Measurements from ENCODE around the gene VAV2.

Gene VAV2

DNA sequence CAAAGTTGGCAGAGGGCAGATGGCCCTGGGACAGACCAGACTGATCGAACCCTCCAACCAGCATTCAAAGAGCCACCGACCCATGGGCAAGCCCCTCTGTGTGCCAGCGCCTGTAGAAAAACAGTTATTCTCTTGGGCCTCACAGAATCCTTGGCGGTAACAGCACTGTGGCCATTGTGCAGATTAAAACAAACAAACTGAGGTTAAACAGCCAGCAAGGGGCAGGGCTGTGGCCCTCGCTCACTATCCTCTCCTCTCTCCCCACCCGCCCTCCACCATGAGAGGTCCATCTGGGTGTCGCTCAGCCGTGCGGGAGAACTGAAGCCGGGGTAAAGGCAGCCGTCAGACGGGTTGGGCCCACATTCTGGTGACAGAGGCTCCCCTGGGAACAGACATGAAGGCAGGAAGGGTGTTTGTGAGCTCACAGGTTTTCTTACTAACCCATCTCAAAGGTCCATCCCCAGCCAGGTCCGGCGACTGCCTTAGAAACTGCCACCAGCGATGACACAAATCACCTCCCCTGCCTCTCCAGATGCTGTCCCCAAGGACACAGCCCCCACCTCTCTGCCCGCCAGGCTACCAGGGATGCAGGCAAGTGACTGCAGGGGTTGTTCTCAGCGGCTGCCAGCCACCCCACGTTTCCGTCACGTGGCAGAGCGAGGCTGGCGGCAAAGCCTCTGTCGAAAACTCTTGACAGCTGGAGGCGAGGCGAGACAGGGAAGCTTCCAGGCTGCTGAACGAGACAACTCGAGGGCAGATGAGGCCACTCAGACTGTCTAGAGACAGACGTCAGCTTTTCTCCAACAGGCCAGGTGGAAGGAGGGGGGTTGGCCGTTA lies 178.2 kb downstream of the VAV2 start:
- TF ChIP-seq, protein P1, sequence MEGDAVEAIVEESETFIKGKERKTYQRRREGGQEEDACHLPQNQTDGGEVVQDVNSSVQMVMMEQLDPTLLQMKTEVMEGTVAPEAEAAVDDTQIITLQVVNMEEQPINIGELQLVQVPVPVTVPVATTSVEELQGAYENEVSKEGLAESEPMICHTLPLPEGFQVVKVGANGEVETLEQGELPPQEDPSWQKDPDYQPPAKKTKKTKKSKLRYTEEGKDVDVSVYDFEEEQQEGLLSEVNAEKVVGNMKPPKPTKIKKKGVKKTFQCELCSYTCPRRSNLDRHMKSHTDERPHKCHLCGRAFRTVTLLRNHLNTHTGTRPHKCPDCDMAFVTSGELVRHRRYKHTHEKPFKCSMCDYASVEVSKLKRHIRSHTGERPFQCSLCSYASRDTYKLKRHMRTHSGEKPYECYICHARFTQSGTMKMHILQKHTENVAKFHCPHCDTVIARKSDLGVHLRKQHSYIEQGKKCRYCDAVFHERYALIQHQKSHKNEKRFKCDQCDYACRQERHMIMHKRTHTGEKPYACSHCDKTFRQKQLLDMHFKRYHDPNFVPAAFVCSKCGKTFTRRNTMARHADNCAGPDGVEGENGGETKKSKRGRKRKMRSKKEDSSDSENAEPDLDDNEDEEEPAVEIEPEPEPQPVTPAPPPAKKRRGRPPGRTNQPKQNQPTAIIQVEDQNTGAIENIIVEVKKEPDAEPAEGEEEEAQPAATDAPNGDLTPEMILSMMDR (conservative IDR thresholded peaks at IDR 0.05; ENCODE audit: control insufficient read depth, insufficient read depth, low read depth, low read length): no peak
- DNase-seq (ENCODE audit: low read depth): peak; percentile 22
- H3K4me3 ChIP-seq (ENCODE audit: control insufficient read depth, low read depth, low read length): no peak overlapping the region

DNA sequence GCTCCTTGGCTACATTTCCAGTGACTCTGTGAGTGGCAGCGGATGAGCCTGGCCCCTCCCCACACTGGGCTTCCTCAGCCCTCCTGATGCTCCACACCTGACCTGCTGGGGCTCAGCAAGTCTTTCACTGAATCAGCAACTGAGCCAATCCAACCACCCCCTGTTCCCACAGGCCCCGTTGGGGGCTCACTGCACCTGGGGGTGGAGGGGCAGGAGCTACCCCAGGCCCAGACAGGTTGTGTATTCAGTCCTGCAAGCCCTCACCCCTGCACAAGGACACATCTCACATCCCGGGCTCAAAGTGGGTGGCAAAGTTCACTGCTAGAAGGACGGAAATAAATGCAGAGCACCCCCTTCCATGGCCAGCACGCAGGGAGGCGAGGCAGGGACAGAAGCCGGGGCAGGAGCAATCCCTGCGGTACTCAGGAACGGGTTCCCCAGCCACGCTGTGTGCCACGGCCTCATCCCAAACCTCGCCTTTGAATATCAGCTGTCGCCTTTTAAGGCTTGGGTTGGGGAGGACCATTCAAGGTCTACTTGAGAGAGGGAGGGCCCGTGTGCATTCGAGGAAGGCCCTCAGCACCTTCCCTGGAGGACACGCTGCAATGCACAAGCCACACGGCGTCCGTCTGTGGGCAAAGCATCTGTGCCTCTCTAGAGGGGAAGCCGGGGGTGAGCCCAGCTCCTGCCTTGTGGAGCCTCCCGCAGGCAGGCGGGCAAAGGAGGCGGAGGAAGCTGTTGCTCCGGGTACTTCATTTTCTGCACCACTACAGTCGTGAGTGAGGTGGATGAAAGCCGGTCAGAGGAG lies 179.0 kb downstream of the VAV2 start:
- no peak overlapping the region for H3K4me3 ChIP-seq (ENCODE audit: control insufficient read depth, low read depth, low read length)
- TF ChIP-seq, protein P1 (conservative IDR thresholded peaks at IDR 0.05; ENCODE audit: control insufficient read depth, insufficient read depth, low read depth, low read length): no peak

GRCh38 chr9:133812077-133812868 lies 179.9 kb downstream of the VAV2 start:
- no peak overlapping the region for H3K4me3 ChIP-seq (ENCODE audit: control insufficient read depth, low read depth, low read length)
- TF ChIP-seq, protein P1 (conservative IDR thresholded peaks at IDR 0.05; ENCODE audit: control insufficient read depth, insufficient read depth, low read depth, low read length): no peak
- no peak for DNase-seq (ENCODE audit: low read depth)

More for the DNA sequence above, 179.0 kb downstream of the VAV2 start:
- DNase-seq (ENCODE audit: low read depth): no peak

DNA sequence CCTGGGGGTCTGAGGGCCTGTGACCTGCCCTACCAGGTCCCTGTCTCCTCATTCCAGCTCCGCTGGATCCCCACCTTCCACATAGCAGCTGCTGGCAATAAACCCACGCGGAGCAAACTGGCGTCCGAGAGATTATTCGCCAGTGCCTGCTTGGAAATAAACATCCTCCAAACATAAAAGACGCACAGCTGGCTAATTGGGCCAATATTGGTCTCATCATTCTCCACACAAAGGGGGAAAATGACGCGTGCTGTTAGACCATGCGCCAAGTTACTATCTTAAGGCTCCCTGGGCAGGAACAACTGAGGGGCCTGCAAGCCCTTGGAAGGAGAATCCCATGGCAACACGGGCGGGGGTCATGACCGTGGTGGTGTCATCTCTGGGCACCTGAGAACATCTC lies 180.7 kb downstream of the VAV2 start:
- TF ChIP-seq, protein P1 (conservative IDR thresholded peaks at IDR 0.05; ENCODE audit: control insufficient read depth, insufficient read depth, low read depth, low read length): no peak
- DNase-seq (ENCODE audit: low read depth): no peak
- H3K4me3 ChIP-seq (ENCODE audit: control insufficient read depth, low read depth, low read length): no peak overlapping the region

DNA sequence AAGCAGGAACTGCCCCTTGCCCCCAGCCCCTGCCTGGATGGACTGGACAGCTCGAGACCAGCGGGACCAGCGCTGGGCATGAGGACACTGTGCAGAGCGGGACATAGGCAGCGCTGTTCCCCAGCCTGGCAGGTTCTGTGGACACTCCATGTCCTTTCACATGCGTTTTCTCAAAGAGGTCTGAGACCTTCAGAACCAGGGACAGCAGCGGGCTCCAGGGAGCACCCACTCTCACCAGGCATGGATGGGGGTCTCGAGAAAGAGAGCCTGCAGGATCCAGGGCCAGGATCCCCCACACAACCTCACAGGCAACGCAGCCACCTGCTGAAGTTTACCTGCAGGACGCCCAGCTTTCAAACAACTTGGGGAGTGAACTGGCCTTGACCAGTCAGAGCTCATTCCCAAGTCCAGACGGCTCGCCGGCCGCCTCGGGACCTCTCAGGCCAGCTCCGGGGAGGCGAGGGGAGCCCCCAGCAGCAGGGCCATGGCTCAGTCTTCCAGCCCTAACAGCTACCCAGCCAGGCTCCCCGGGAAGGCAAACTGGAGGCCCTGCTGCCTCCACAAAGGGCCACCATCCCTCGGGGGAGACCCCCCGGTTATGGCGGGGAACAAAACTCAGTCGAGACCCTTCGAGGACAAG lies 181.4 kb downstream of the VAV2 start:
- DNase-seq (ENCODE audit: low read depth): no peak
- H3K4me3 ChIP-seq (ENCODE audit: control insufficient read depth, low read depth, low read length): no peak overlapping the region
- TF ChIP-seq, protein P1 (conservative IDR thresholded peaks at IDR 0.05; ENCODE audit: control insufficient read depth, insufficient read depth, low read depth, low read length): no peak

- TF ChIP-seq, protein P1 (conservative IDR thresholded peaks at IDR 0.05; ENCODE audit: control insufficient read depth, insufficient read depth, low read depth, low read length): no peak
- DNase-seq (ENCODE audit: low read depth): no peak
- no peak overlapping the region for H3K4me3 ChIP-seq (ENCODE audit: control insufficient read depth, low read depth, low read length)
These were observed 182.8 kb downstream of the VAV2 start for GRCh38 chr9:133809335-133809734.

All from fibroblast of mammary gland (primary cell).